Measurements from ENCODE around the gene TRPV3.

GRCh38 chr17:3485481-3486068 is 72.0 kb downstream of the TRPV3 start:
- no peak for TF ChIP-seq CTCF (IDR thresholded peaks at IDR 0.05)
- no peak for TF ChIP-seq EZH2 (IDR thresholded peaks at IDR 0.05)

Data from neural progenitor cell (in vitro differentiated cells).